Activated CD8-positive, alpha-beta memory T cell treated with anti-CD3 and anti-CD28 coated beads, Interleukin-2, amount 10 ng/mL, durations not matched to agents 7 days and 5 days (primary cell): ENCODE measurements around the gene MXD4. TPM values are rescaled to one million over a fixed set of nuclear protein-coding genes. Genes with fewer than 3 reads are reported as not detected.

Experiments used
- ATAC-seq: fragments of 150-1000 bp; cut with Tn5 transposase; one replicate; pipeline ENCODE4 v1.10.0; 2021; ENCODE audit warnings: moderate library complexity
- CTCF ChIA-PET: fragments of 350-600 bp; sonication (Branson Sonifier 250); formaldehyde crosslinking; loops from one replicate; lab custom pipeline; 2021; ENCODE audit warnings: antibody characterized with exemption; lab: Charles Lee
- DNase-seq: peaks from one replicate; pipeline ENCODE4 v3.0.0-alpha.2; 2020
- H3K27ac Mint-ChIP-seq: one replicate; pipeline ENCODE4 v1.8.0; 2021; ENCODE audit warnings: mild to moderate bottlenecking, mixed read lengths
- H3K27me3 Mint-ChIP-seq: one replicate; pipeline ENCODE4 v1.8.0; 2021; ENCODE audit warnings: mixed read lengths
- H3K36me3 Mint-ChIP-seq: one replicate; pipeline ENCODE4 v1.8.0; 2021; ENCODE audit warnings: mild to moderate bottlenecking, mixed read lengths
- H3K4me1 Mint-ChIP-seq: one replicate; pipeline ENCODE4 v1.8.0; 2021; ENCODE audit warnings: mixed read lengths
- H3K4me3 Mint-ChIP-seq: one replicate; pipeline ENCODE4 v1.8.0; 2021; ENCODE audit warnings: mild to moderate bottlenecking, moderate library complexity, mixed read lengths
- H3K9me3 Mint-ChIP-seq: one replicate; pipeline ENCODE4 v1.8.0; 2022; ENCODE audit warnings: low read depth, mixed read lengths
- total RNA-seq, 2 experiments: library from RNA; stranded (reverse); gene quantifications; one replicate each; pipeline ENCODE4 v1.2.3, GENCODE V29; 2021

MXD4 gene
- total RNA-seq, 2 experiments from 2014 or later, result 13.7 to 14.3 TPM

DNA sequence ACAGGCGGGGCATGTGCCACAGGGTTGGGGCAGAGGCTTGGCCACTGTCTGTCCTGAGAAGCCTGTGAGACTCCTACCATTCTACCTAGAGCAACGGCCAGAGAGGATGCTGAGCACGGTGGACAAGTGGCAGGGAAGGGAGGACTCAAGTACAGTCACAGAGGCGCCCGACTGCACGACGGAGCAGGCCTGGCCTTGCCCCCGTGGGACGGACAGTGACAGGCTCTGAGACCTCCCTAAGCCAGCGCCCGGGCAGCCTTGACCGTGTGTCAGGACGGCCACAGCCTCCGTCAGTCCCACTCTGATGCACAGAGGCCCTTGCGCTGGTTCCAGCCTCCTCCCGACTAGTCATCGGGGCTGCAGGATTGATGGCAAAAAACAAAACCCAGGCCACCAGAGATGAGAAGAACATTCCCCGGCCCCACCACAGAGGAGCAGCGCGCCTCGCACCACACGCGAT lies 36.7 kb upstream of the MXD4 start:
- H3K27ac Mint-ChIP-seq, result no peak overlapping the region
- H3K9me3 Mint-ChIP-seq, result no peaks in the 10 kb centered on the region
- CTCF ChIA-PET, result no interaction called here
- ATAC-seq (no peak), DNase-seq (no peak)
- peaks cover 7% of the 10 kb centered on the region for H3K36me3 Mint-ChIP-seq
- H3K4me1 Mint-ChIP-seq, result peaks cover 17% of the 10 kb centered on the region
- no peak overlapping the region for H3K4me3 Mint-ChIP-seq
- no peaks in the 10 kb centered on the region for H3K27me3 Mint-ChIP-seq

DNA sequence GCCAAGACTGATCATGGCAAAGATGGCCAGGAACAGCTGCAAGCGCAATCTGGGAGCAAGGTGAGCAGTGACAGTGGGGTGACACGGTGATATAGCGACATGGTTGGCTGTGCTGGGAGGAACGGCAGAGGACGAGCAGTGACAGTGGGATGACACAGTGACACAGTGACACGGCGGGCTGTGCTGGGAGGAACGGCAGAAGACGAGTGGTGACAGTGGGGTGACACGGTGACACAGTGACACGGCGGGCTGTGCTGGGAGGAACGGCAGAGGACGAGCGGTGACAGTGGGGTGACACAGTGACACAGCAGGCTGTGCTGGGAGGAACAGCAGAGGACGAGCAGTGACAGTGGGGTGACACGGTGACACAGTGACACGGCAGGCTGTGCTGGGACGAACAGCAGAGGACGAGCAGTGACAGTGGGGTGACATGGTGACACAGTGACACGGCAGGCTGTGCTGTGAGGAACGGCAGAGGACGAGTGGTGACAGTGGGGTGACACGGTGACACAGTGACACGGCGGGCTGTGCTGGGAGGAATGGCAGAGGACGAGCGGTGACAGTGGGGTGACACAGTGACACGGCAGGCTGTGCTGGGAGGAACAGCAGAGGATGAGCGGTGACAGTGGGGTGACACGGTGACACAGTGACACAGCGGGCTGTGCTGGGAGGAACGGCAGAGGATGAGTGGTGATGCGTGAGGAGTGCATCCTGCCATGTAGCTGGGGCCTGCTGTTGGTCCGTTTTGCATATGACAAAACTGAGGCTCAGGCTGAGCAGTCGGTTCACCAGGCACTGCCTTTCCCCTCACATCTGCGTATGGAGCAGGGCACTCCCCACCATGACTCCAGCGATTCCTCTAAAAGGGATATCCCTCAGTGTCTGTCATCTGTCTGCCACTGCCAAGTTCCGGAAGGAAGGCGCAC lies 36.0 kb upstream of the MXD4 start:
- peaks cover 7% of the 10 kb centered on the region for H3K36me3 Mint-ChIP-seq
- H3K9me3 Mint-ChIP-seq, result no peaks in the 10 kb centered on the region
- CTCF ChIA-PET, result no interaction called here
- no peak for ATAC-seq
- no peak overlapping the region for H3K4me3 Mint-ChIP-seq
- H3K27ac Mint-ChIP-seq, result no peak overlapping the region
- DNase-seq, result peak; percentile 35
- peaks cover 17% of the 10 kb centered on the region for H3K4me1 Mint-ChIP-seq
- peaks cover under 1% of the 10 kb centered on the region for H3K27me3 Mint-ChIP-seq

DNA sequence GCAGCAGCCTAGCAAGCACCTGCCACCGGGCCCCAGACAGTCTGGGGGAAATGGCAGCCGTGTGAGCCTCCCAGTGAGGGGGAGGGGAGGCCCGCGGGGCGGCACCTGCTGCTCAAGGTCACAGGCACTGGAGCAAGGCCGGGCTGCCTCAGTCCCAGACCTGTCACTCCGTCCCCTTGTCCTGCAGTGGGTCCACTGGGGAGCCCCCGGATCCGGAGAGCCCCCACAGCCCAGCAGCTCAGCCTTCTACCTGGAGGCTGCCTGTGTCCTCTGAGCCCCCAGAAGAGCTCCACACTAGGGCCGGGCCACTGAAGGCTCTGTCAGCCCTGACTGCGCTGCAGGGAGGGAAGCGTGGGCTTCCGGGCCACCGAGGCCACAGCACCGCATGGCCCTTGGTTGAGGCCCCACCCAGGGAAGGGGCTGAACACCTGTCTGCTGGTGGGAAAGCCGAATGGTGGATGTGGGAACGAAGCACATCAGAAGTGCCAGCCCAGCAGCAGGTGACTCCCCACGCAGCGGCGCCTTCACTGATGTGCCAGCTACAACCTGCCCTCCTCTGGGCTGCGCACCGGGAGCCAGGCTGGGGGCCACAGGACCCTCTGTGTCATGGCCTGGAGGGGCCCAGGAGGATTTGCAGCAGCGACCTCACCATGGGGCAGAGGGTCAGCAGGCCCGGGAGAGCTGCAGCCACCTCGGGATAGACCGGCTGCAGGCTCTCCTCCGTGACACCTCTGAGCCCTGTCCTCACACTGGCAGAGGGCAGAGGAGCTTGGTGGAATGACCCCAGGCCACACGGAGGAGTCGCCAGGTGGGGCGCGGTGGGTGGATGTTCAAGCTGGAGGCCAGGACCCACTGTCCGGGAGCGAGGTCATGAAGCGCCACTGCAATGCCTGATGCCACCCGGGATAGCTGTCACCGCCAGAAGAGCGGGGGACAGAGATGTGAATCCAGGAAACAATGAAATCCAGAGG lies 35.0 kb upstream of the MXD4 start:
- ATAC-seq (no peak), DNase-seq (peak; percentile 33)
- CTCF ChIA-PET, result no interaction called here
- H3K9me3 Mint-ChIP-seq, result no peaks in the 10 kb centered on the region
- peaks cover 4% of the 10 kb centered on the region for H3K36me3 Mint-ChIP-seq
- H3K27me3 Mint-ChIP-seq, result peaks cover 3% of the 10 kb centered on the region
- H3K4me1 Mint-ChIP-seq, result peaks cover 17% of the 10 kb centered on the region
- no peak overlapping the region for H3K27ac Mint-ChIP-seq
- H3K4me3 Mint-ChIP-seq, result no peak overlapping the region

DNA sequence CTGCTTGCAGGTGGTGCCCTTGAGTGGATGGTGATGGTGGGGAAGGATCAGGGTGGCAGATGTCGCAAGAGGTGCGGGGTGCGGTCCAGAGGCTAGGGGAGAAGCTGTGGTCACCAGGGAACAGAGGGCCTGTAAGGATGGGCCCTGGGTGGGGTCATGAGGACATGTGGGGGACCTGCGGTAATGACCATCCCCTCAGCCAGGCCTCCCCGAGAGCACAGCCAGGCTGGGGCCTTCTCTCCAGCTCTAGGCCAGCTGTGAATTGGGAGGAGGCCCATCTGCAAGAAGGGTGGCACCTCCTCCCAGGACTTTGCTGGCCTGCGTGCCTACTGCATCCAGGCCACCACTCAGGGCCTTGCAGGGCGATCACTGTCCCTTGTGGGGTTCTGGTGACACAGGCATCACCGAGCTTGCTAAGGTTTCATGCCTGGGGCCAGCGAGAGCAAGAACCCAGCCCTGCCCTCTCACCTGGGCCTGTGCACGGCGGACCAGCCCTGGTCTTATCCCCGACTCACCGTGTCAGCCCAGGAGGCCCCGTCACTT lies 34.1 kb upstream of the MXD4 start:
- Mint-ChIP-seq H3K36me3 (peaks cover 4% of the 10 kb centered on the region), H3K27me3 (peaks cover 3% of the 10 kb centered on the region), H3K4me3 (no peak overlapping the region), H3K27ac (no peak overlapping the region), H3K4me1 (peaks cover 24% of the 10 kb centered on the region), H3K9me3 (no peaks in the 10 kb centered on the region)
- ATAC-seq, result no peak
- DNase-seq, result peak; percentile 38
- CTCF ChIA-PET, result interaction anchor here (0.8 to 1.1 kb wide), 2 partner anchors 15 to 76 kb away, joined by 3 read pairs; no protein-coding TSS in a partner anchor

DNA sequence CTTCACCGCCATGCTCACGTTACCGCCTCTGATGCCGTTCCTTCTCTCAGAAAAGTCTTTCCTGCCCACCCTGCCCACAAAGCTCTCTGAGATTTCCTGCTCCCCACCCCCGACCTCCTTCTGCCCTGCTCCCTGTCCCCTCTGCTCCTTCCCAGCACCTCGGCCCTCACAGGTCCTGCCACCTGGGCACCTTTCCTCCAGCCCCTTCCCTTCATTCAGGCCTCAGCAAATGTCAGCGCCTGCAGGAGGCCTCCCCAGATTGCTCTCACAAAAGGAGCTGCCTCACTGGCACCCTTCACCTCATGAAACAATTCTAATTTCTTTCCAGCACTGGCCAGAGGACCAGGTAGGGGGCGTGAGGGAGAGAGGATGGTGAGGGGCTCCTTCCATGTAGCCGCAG lies 33.6 kb upstream of the MXD4 start:
- CTCF ChIA-PET, result interaction anchor here (0.8 to 1.1 kb wide), 2 partner anchors 16 to 75 kb away, joined by 3 read pairs; no protein-coding TSS in a partner anchor
- H3K4me3 Mint-ChIP-seq, result no peak overlapping the region
- H3K27me3 Mint-ChIP-seq, result peaks cover 3% of the 10 kb centered on the region
- H3K9me3 Mint-ChIP-seq, result no peaks in the 10 kb centered on the region
- ATAC-seq (no peak), DNase-seq (peak; percentile 38)
- H3K4me1 Mint-ChIP-seq, result peaks cover 29% of the 10 kb centered on the region
- peaks cover 4% of the 10 kb centered on the region for H3K36me3 Mint-ChIP-seq
- no peak overlapping the region for H3K27ac Mint-ChIP-seq

DNA sequence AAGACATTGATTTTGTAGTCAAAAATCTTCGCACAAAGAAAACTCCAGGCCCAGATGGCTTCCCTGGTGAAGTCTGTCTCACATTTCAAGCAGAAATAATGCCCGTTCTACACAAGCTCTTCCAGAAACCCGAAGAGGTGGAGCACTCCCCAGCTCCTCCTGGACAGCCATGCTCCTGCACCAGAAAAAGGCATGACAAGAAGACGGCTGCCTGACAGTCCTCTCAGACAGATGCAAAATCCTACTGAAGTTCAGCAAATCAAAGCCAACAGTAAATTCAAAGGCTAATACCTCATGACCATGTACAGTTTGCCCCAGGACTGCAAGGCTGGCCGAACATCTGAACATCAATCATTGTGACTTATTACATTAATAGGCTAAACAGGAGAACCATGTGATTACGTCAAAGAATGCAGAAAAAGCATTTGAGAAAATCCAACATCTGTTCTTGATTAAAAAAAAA lies 30.8 kb upstream of the MXD4 start:
- H3K27ac Mint-ChIP-seq, result no peak overlapping the region
- ATAC-seq, result no peak
- CTCF ChIA-PET, result interaction anchor here (1.1 to 1.3 kb wide), 2 partner anchors 31 to 73 kb away, joined by 4 read pairs; partner anchors contain the start of gene MXD4
- H3K4me3 Mint-ChIP-seq, result no peak overlapping the region
- H3K9me3 Mint-ChIP-seq, result no peaks in the 10 kb centered on the region
- DNase-seq, result peak; percentile 30
- H3K36me3 Mint-ChIP-seq, result peaks cover 3% of the 10 kb centered on the region
- H3K27me3 Mint-ChIP-seq, result peaks cover 3% of the 10 kb centered on the region
- peaks cover 33% of the 10 kb centered on the region for H3K4me1 Mint-ChIP-seq

DNA sequence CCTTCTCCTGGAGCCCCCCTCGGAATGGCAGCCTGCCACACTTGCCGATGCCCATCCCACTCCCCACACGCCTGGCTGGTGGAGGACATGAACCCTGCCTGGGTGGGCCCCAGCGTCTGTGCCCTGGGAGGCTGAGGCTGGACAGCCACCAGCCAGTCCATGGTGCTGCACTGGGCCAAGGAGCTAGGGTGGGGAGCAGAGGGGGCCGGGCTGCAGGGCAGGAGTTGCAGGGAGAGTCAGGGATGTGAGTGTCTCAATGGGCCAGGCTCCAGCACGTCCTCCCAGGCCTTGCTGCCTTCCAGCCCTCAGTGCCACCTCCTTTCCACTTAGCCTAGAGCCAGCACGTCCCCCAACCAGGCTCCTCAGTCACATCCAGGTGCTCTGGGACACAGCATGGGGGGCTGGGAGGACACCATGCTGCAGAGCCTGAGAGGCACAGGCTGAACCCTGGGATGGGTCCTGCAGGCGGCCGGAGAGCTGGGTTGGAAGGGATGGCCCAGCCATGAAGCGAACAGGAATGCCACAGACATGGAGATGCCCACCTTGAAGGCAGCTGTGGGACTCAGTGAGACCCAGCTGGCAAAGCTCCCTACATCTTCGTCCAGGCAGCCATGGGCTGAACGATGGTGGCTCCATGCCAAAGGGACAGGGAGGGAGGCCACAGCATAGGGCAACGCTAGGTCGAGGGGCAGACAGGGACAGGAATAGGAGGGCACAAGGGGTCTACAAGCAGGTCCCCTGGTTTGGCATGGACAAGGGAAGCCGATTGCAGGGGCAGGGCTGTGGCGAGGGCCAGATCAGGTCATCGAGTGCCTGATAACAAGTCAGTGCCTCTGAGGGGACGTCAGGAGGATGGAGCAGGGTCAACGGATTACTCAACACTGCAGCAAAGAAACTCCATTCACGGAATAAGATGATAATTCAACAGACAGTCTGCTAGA lies 30.1 kb upstream of the MXD4 start:
- CTCF ChIA-PET, result interaction anchor here (1.1 to 1.9 kb wide), 3 partner anchors 30 to 72 kb away, joined by 4 to 7 read pairs (median 4); partner anchors contain the start of gene MXD4
- Mint-ChIP-seq H3K27ac (no peak overlapping the region), H3K36me3 (peaks cover 3% of the 10 kb centered on the region), H3K9me3 (no peaks in the 10 kb centered on the region), H3K4me1 (peaks cover 30% of the 10 kb centered on the region), H3K4me3 (no peak overlapping the region), H3K27me3 (peaks cover 3% of the 10 kb centered on the region)
- ATAC-seq (no peak), DNase-seq (peak; percentile 39)

DNA sequence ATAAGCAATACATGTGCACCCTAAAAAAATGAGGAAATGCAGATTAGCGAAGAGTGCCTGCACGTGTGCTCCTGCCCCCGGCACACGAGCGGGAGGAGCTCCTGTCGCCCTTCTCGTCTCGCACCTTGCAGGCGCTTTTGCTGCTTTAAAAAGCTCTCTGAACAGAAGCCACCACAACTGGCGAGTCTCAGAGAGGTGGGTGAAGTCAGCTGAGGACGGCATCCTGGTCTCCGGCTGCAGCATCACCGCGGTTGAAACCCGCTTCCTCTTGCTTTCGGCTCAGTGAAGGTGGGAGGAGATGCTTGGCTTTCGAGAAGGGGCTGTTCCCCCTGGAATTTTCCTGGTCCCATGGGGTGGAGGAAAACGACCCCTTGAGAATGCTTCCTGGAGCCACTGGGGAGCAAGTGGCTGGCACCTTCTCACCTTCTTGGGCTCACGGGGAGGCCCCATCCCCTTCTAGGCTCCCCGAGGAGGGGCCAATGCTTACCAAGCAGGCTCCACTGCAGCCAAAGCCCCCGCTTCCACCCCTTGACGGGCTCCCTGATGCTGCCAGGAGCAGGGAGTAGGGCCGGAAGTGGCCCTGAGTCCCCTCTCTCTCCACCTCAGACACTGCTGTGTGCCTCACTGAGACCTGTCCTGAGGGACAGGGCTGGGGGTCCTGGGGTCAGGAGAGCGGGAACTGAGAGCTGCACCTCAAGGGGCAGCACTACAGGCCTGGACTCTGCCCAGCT lies 29.2 kb upstream of the MXD4 start:
- peak; percentile 92 for DNase-seq
- peak overlapping the region; percentile 86 for H3K27ac Mint-ChIP-seq
- ATAC-seq, result peak; percentile 94
- H3K27me3 Mint-ChIP-seq, result peaks cover 3% of the 10 kb centered on the region
- CTCF ChIA-PET, result interaction anchor here (0.9 to 1.9 kb wide), 6 partner anchors 9 to 121 kb away, joined by 3 to 8 read pairs (median 5); partner anchors contain the start of gene MXD4
- peaks cover 30% of the 10 kb centered on the region for H3K4me1 Mint-ChIP-seq
- H3K36me3 Mint-ChIP-seq, result peaks cover 3% of the 10 kb centered on the region
- H3K4me3 Mint-ChIP-seq, result peak overlapping the region; percentile 52
- H3K9me3 Mint-ChIP-seq, result no peaks in the 10 kb centered on the region

DNA sequence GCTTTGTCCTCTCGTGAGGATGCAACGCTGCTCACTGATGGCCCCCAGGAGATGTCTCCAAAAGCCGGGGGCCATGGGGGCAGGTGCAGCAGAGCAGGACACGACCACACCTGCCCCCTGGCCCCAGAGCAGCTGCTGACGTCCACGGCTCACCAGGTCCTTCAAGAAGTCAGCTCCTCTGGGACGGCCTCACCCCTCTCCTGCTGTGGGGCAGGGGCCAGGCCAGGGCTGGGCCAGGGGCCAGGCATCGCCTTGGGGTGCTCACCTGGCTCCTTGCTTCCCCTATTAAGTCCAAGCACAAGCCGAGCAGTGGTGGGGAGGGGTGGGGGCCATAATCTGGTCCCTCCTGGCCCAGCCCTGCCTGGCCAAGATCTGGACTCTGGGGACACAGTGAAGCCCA lies 28.6 kb upstream of the MXD4 start:
- Mint-ChIP-seq H3K36me3 (peaks cover 3% of the 10 kb centered on the region), H3K4me3 (no peak overlapping the region), H3K27me3 (peaks cover 3% of the 10 kb centered on the region), H3K4me1 (peaks cover 31% of the 10 kb centered on the region), H3K27ac (peak overlapping the region; percentile 86), H3K9me3 (no peaks in the 10 kb centered on the region)
- CTCF ChIA-PET, result interaction anchor here (0.8 to 1.9 kb wide), 6 partner anchors 9 to 122 kb away, joined by 3 to 8 read pairs (median 4); partner anchors contain the start of gene MXD4
- no peak for ATAC-seq
- DNase-seq, result peak; percentile 40

DNA sequence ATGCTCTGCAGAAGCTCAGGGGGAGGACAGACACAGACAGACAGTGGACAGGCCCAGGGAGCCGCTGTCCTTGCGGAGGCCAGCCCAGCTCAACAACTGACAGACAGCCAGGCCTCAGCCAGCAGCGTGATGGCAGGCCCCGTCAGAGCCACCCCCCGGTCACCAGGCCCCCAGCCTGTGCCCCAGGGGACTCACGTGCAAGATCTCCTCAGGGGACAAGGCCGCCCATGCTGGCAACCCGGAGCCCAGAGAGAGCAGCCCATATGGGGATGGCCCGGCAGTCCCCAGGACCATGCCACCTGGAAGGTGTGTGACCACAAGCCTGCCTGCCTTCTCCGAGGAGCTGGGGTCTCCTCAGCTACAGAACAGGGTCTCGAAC lies 28.0 kb upstream of the MXD4 start:
- peaks cover 3% of the 10 kb centered on the region for H3K36me3 Mint-ChIP-seq
- ATAC-seq (no peak), DNase-seq (no peak)
- no peak overlapping the region for H3K27ac Mint-ChIP-seq
- H3K4me3 Mint-ChIP-seq, result no peak overlapping the region
- peaks cover 3% of the 10 kb centered on the region for H3K27me3 Mint-ChIP-seq
- CTCF ChIA-PET, result interaction anchor here (0.8 to 1.5 kb wide), 3 partner anchors 8 to 28 kb away, joined by 3 to 8 read pairs (median 3); partner anchors contain the start of gene MXD4
- no peaks in the 10 kb centered on the region for H3K9me3 Mint-ChIP-seq
- H3K4me1 Mint-ChIP-seq, result peaks cover 33% of the 10 kb centered on the region

DNA sequence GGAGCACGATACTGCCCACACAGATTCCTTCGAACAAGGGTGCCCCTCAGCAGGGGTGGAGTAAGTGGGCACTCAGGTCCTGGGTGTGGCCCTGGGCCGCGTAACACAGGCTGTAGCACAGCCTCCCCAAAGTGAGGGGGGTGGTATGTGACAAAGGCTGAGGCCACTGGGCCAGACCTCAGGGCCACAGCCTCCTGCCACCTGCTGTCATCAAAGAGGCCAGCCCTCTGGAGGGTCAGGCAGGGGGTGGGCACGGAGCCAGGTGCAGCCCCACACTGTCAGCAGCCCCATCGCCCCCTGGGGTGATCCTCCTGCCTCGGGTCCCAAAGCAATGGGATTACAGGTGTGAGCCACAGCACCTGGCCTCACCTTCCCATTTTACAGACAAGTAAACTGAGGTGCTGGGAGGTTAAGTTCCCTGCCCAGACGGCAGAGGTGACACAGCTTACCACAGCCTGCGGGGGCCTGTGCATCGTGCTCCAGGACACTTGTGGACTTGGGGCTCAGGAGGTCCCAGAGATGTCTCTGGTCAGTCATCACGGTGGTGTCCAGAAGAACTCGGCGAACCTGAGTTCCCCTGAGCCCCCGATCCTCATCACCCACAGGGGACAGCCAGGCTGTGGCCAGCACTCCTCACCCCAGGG lies 27.5 kb upstream of the MXD4 start:
- DNase-seq (no peak), ATAC-seq (no peak)
- Mint-ChIP-seq H3K27me3 (peaks cover 3% of the 10 kb centered on the region), H3K36me3 (peaks cover 3% of the 10 kb centered on the region), H3K4me1 (peaks cover 34% of the 10 kb centered on the region), H3K4me3 (no peak overlapping the region), H3K9me3 (no peaks in the 10 kb centered on the region), H3K27ac (no peak overlapping the region)
- CTCF ChIA-PET, result no interaction called here
